ENCODE data around the gene ABHD16B.

ABHD16B gene

DNA sequence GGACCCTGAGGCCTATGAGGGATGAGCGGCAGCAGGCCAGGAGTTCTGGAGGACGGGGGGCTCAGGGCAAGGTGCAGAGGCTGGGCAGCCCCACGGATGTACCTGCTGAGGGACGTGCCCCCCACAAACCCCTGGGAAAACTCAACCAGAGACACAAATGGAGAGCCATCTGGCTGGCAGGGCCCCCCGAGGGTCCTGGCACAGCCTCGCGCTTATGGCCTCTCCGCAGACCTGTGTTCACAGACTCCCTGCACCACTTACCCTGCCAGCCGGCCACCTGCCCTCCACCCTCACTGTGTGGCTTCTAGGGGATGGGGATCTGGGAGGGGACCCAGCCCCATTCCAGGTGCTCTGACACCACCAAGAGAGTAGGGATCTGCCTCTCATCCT lies 26.8 kb upstream of the ABHD16B start:
- Histone ChIP-seq H3K27ac (ENCODE audit: low read depth in 2 of 2, low read length in 2 of 2) (peak overlapping the region; percentile 16 to 42), H3K4me3 (ENCODE audit: low read length in 2 of 2) (no peak overlapping the region), H3K9ac (ENCODE audit: low read depth in 1 of 2, low read length in 2 of 2) (peak overlapping the region in 1 of 2 donors; percentile 33), H3K4me1 (ENCODE audit: control insufficient read depth in 2 of 2, insufficient read depth in 2 of 2, low read length in 2 of 2) (peaks cover 12 to 22% of the 10 kb centered on the region in 2 donors), H3K9me3 (ENCODE audit: control insufficient read depth in 2 of 2, low read length in 2 of 2) (no peaks in the 10 kb centered on the region), H3K27me3 (ENCODE audit: control insufficient read depth in 2 of 2, insufficient read depth in 2 of 2, low read length in 2 of 2) (peaks cover 6 to 9% of the 10 kb centered on the region in 2 donors), H3K36me3 (ENCODE audit: control insufficient read depth in 2 of 2, insufficient read depth in 2 of 2, low read length in 2 of 2) (no peaks in the 10 kb centered on the region)

DNA sequence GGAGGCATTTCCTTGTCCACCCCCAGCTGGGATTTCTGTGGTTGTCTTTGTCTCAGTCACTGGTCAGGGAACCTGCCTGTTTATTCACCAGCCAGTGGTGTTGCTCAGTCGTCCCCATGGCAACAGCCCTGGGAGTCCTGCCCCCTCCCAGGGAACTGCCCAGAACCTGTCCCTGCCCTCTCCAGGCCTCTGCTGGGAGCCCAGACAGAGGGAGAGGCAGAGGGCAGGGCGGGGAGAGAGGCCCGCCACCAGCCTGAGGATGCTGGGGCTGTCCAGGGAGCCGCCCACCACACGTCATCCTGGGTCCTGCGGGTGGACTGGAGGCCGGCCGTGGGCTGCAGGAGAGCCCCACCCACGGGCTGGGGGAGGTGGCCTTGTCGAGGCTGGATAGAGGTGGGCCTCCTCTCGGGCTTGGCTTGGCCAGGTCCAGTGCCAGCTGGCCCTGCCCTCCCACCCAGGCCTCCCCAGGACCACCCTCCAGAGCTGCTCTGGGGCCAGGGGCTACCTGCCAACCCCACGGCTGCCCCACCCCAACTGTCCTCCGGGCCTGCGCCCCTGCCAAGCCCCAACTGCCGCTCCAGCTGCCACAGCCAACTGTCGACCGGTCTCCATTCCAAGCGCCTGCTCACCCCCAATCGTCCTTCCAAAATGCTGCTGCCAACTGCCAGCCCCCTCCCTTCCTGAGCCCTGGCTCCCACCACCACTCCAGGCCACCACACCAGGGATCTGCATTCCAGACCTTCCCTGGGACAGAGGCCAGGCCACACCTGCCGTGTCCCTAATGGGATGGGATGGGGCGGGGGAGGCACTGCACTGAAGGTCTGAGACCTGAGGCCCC lies 26.1 kb upstream of the ABHD16B start:
- peaks cover 0 to 3% of the 10 kb centered on the region in 2 donors for H3K27me3 ChIP-seq (ENCODE audit: control insufficient read depth in 2 of 2, insufficient read depth in 2 of 2, low read length in 2 of 2)
- peak overlapping the region in 1 of 2 donors; percentile 42 for H3K27ac ChIP-seq (ENCODE audit: low read depth in 2 of 2, low read length in 2 of 2)
- H3K9me3 ChIP-seq (ENCODE audit: control insufficient read depth in 2 of 2, low read length in 2 of 2): no peaks in the 10 kb centered on the region
- no peak overlapping the region for H3K4me3 ChIP-seq (ENCODE audit: low read length in 2 of 2)
- H3K9ac ChIP-seq (ENCODE audit: low read depth in 1 of 2, low read length in 2 of 2): no peak overlapping the region
- H3K36me3 ChIP-seq (ENCODE audit: control insufficient read depth in 2 of 2, insufficient read depth in 2 of 2, low read length in 2 of 2): no peaks in the 10 kb centered on the region
- peaks cover 12 to 22% of the 10 kb centered on the region in 2 donors for H3K4me1 ChIP-seq (ENCODE audit: control insufficient read depth in 2 of 2, insufficient read depth in 2 of 2, low read length in 2 of 2)

DNA sequence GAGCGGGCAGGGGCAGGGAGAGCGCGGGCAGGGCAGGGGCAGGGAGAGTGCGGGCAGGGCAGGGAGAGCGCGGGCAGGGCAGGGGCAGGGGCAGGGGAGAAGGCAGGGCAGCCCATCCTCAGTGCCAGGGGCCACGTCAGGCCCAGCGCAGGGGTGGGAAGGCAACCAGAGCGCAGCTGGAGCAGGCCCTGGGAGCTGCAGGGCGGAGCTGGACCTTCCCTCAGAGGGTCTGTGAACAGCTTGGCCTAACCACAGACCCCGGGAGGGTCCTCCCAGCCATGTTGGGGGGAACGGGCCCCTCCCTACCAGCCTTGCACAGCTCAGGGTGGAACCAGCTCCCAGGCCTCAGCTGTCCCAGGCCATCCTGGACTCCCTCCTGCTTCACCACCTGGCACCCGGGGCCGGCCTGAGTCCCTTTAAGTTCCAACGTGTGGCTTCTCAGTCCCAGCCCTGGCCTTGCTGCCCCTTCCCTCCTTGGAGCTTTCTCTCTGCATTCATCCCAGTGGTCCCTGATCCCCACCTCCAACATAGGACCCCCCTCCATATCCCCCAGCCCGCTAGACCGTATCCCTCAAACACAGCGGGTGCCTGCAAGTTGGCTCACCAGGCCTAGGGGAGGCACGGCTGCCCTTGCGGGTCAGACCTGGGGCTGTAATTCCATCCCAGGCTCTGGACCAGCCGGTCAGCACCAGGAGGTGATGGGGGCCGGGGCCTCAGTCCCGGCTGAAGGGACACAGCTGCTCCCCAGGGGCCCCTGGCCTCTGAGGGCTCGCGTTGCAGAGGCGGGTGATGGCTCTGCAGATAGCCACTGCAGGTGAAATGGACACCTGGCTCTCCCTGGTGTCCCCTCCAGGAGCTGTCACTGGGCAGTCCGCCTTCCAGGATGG lies 24.6 kb upstream of the ABHD16B start:
- Histone ChIP-seq H3K36me3 (ENCODE audit: control insufficient read depth in 2 of 2, insufficient read depth in 2 of 2, low read length in 2 of 2) (no peaks in the 10 kb centered on the region), H3K9me3 (ENCODE audit: control insufficient read depth in 2 of 2, low read length in 2 of 2) (no peaks in the 10 kb centered on the region), H3K4me1 (ENCODE audit: control insufficient read depth in 2 of 2, insufficient read depth in 2 of 2, low read length in 2 of 2) (peaks cover 12 to 19% of the 10 kb centered on the region in 2 donors), H3K9ac (ENCODE audit: low read depth in 1 of 2, low read length in 2 of 2) (no peak overlapping the region), H3K4me3 (ENCODE audit: low read length in 2 of 2) (no peak overlapping the region), H3K27ac (ENCODE audit: low read depth in 2 of 2, low read length in 2 of 2) (no peak overlapping the region), H3K27me3 (ENCODE audit: control insufficient read depth in 2 of 2, insufficient read depth in 2 of 2, low read length in 2 of 2) (peaks cover 0 to 3% of the 10 kb centered on the region in 2 donors)

DNA sequence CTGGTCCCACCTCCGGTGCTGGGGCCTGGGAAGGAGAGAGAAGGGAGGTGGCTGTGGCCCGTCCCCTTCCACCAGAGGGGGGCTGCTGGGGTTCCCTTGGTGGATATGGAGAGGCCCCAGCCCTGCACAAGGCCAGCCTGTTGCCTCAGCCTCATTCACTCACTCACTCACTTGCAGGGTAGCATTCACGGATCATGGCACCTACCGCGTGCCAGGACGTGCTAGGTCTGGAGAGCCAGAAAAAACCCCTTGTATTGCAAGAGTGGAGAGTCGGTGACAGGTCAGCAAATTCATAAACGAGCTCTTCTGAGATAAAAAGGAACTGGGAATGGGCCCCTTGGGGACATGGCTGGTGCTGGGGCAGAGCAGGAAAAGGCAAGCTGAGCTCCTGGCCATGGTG lies 23.8 kb upstream of the ABHD16B start:
- H3K4me1 ChIP-seq (ENCODE audit: control insufficient read depth in 2 of 2, insufficient read depth in 2 of 2, low read length in 2 of 2): peaks cover 12 to 16% of the 10 kb centered on the region in 2 donors

DNA sequence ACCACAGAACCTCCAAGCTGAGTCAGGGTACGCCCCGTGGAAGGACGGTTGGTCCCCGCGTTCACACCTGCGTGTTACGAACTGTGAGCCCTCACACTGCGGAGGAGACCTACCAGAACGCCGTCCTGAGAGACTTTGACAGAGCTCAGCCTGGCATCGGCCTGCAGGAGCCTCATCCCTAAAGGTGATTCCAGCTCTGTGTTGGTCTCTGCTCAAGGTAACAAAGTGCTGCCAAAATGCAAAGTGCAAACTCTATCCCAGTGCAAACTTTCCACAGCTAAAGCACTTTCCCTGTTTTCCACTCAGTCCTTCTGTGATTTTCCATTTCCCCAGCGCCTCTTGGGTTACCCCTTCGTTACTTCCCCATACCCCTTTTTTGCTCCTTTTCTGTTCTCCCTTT lies 21.7 kb upstream of the ABHD16B start:
- H3K4me3 ChIP-seq (ENCODE audit: low read length in 2 of 2): no peak overlapping the region
- H3K27ac ChIP-seq (ENCODE audit: low read depth in 2 of 2, low read length in 2 of 2): no peak overlapping the region
- H3K4me1 ChIP-seq (ENCODE audit: control insufficient read depth in 2 of 2, insufficient read depth in 2 of 2, low read length in 2 of 2): peaks cover 1 to 2% of the 10 kb centered on the region in 2 donors
- no peaks in the 10 kb centered on the region for H3K36me3 ChIP-seq (ENCODE audit: control insufficient read depth in 2 of 2, insufficient read depth in 2 of 2, low read length in 2 of 2)
- H3K9ac ChIP-seq (ENCODE audit: low read depth in 1 of 2, low read length in 2 of 2): no peak overlapping the region
- peaks cover 4 to 13% of the 10 kb centered on the region in 2 donors for H3K27me3 ChIP-seq (ENCODE audit: control insufficient read depth in 2 of 2, insufficient read depth in 2 of 2, low read length in 2 of 2)
- H3K9me3 ChIP-seq (ENCODE audit: control insufficient read depth in 2 of 2, low read length in 2 of 2): no peaks in the 10 kb centered on the region

More for the DNA sequence above, 23.8 kb upstream of the ABHD16B start:
- no peak overlapping the region for H3K4me3 ChIP-seq (ENCODE audit: low read length in 2 of 2)
- peaks cover under 1 to 3% of the 10 kb centered on the region in 2 donors for H3K27me3 ChIP-seq (ENCODE audit: control insufficient read depth in 2 of 2, insufficient read depth in 2 of 2, low read length in 2 of 2)
- H3K36me3 ChIP-seq (ENCODE audit: control insufficient read depth in 2 of 2, insufficient read depth in 2 of 2, low read length in 2 of 2): no peaks in the 10 kb centered on the region
- H3K9me3 ChIP-seq (ENCODE audit: control insufficient read depth in 2 of 2, low read length in 2 of 2): no peaks in the 10 kb centered on the region
- no peak overlapping the region for H3K9ac ChIP-seq (ENCODE audit: low read depth in 1 of 2, low read length in 2 of 2)
- no peak overlapping the region for H3K27ac ChIP-seq (ENCODE audit: low read depth in 2 of 2, low read length in 2 of 2)

DNA sequence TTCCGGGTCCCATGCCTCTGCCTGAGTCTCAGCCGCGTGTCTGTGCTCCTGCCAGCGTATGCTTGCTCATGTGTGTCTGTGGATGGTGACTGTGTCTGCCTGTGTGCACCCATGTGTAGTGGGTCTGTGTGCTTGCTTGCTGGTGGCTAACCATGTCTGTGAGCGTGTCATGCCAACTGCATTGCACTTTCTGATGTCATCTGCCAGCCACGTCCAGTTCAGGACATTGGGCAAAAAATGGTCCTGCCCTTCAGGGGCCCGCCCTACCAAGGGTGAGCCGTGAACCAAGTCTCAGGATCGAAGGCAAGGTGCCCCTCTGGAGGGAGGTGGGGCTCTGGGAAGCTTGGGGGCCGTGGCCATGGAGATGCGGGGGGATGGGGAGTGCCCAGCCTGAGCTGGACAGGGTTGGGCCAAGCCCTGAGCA lies 20.9 kb upstream of the ABHD16B start:
- no peaks in the 10 kb centered on the region for H3K36me3 ChIP-seq (ENCODE audit: control insufficient read depth in 2 of 2, insufficient read depth in 2 of 2, low read length in 2 of 2)
- H3K27ac ChIP-seq (ENCODE audit: low read depth in 2 of 2, low read length in 2 of 2): no peak overlapping the region
- H3K9ac ChIP-seq (ENCODE audit: low read depth in 1 of 2, low read length in 2 of 2): no peak overlapping the region
- no peaks in the 10 kb centered on the region for H3K4me1 ChIP-seq (ENCODE audit: control insufficient read depth in 2 of 2, insufficient read depth in 2 of 2, low read length in 2 of 2)
- H3K4me3 ChIP-seq (ENCODE audit: low read length in 2 of 2): no peak overlapping the region
- peaks cover 11 to 19% of the 10 kb centered on the region in 2 donors for H3K27me3 ChIP-seq (ENCODE audit: control insufficient read depth in 2 of 2, insufficient read depth in 2 of 2, low read length in 2 of 2)
- H3K9me3 ChIP-seq (ENCODE audit: control insufficient read depth in 2 of 2, low read length in 2 of 2): no peaks in the 10 kb centered on the region

DNA sequence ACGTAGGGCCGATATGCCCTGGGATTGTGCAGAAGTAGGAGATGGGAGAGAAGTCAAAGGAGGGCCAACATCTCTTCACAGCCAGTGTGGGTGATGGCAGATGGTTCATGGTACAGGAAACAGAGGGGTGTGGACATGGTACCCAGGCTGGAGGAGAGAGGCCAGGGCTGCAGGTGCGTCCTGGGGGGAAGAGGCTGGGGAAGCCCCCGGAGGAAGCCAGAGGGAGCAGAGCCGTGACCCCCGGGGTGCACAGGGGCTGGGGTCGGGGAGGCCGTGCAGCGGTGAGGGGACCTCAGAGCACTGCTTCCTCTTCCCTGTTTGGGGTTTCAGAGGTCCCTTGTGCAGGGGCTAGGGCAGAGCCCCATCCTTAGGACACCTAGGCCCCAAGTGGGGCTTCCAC lies 19.0 kb upstream of the ABHD16B start:
- Histone ChIP-seq H3K4me1 (ENCODE audit: control insufficient read depth in 2 of 2, insufficient read depth in 2 of 2, low read length in 2 of 2) (peaks cover 3 to 4% of the 10 kb centered on the region in 2 donors), H3K36me3 (ENCODE audit: control insufficient read depth in 2 of 2, insufficient read depth in 2 of 2, low read length in 2 of 2) (no peaks in the 10 kb centered on the region), H3K9me3 (ENCODE audit: control insufficient read depth in 2 of 2, low read length in 2 of 2) (no peaks in the 10 kb centered on the region), H3K9ac (ENCODE audit: low read depth in 1 of 2, low read length in 2 of 2) (no peak overlapping the region), H3K27me3 (ENCODE audit: control insufficient read depth in 2 of 2, insufficient read depth in 2 of 2, low read length in 2 of 2) (peaks cover 19 to 29% of the 10 kb centered on the region in 2 donors), H3K4me3 (ENCODE audit: low read length in 2 of 2) (no peak overlapping the region), H3K27ac (ENCODE audit: low read depth in 2 of 2, low read length in 2 of 2) (no peak overlapping the region)

DNA sequence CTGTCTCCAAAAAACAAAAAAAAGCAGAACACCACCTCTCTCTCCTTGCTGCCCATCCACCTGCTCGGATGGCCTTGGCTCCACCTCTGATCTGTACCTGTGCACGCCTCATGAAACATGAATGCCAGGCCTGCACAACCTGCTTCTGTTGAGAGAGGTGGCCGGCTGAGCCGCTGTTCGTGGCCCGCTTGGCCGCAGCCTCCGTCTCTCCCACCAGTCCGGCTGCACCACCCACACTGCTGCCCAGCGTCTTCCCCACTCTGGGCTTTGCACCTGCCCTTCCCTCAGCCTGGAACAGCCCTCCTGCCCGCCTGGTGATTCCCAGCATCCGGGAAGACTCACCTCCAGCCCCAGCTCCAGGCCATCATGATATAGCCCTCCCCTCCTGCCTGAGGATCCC lies 18.1 kb upstream of the ABHD16B start:
- no peak overlapping the region for H3K9ac ChIP-seq (ENCODE audit: low read depth in 1 of 2, low read length in 2 of 2)
- H3K9me3 ChIP-seq (ENCODE audit: control insufficient read depth in 2 of 2, low read length in 2 of 2): no peaks in the 10 kb centered on the region
- H3K4me3 ChIP-seq (ENCODE audit: low read length in 2 of 2): no peak overlapping the region
- peaks cover 4 to 5% of the 10 kb centered on the region in 2 donors for H3K4me1 ChIP-seq (ENCODE audit: control insufficient read depth in 2 of 2, insufficient read depth in 2 of 2, low read length in 2 of 2)
- H3K36me3 ChIP-seq (ENCODE audit: control insufficient read depth in 2 of 2, insufficient read depth in 2 of 2, low read length in 2 of 2): no peaks in the 10 kb centered on the region
- H3K27me3 ChIP-seq (ENCODE audit: control insufficient read depth in 2 of 2, insufficient read depth in 2 of 2, low read length in 2 of 2): peaks cover 21 to 29% of the 10 kb centered on the region in 2 donors
- H3K27ac ChIP-seq (ENCODE audit: low read depth in 2 of 2, low read length in 2 of 2): no peak overlapping the region

DNA sequence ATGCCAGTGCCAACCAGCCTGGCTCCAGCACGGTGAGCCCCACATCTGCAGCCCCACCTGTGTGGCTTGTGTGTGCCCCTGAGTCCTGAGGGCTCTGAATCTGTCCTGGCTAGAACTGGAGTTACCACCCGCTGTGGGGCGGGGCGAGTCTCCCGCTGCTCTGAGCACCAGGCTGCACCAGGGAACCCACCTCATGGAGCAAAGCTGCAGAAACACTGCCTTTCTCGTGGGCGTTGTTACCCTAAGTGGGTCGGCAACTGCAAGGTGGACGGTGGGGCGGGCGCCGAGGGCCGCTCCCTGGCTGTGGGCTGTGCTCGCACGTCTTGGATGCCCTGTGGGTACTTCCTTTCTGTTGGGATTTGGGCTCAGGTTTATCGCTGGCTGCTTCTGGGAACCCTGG lies 17.5 kb upstream of the ABHD16B start:
- peaks cover 21 to 29% of the 10 kb centered on the region in 2 donors for H3K27me3 ChIP-seq (ENCODE audit: control insufficient read depth in 2 of 2, insufficient read depth in 2 of 2, low read length in 2 of 2)
- no peak overlapping the region for H3K4me3 ChIP-seq (ENCODE audit: low read length in 2 of 2)
- peaks cover 4 to 5% of the 10 kb centered on the region in 2 donors for H3K4me1 ChIP-seq (ENCODE audit: control insufficient read depth in 2 of 2, insufficient read depth in 2 of 2, low read length in 2 of 2)
- no peaks in the 10 kb centered on the region for H3K36me3 ChIP-seq (ENCODE audit: control insufficient read depth in 2 of 2, insufficient read depth in 2 of 2, low read length in 2 of 2)
- H3K9ac ChIP-seq (ENCODE audit: low read depth in 1 of 2, low read length in 2 of 2): no peak overlapping the region
- H3K27ac ChIP-seq (ENCODE audit: low read depth in 2 of 2, low read length in 2 of 2): no peak overlapping the region
- H3K9me3 ChIP-seq (ENCODE audit: control insufficient read depth in 2 of 2, low read length in 2 of 2): no peaks in the 10 kb centered on the region

DNA sequence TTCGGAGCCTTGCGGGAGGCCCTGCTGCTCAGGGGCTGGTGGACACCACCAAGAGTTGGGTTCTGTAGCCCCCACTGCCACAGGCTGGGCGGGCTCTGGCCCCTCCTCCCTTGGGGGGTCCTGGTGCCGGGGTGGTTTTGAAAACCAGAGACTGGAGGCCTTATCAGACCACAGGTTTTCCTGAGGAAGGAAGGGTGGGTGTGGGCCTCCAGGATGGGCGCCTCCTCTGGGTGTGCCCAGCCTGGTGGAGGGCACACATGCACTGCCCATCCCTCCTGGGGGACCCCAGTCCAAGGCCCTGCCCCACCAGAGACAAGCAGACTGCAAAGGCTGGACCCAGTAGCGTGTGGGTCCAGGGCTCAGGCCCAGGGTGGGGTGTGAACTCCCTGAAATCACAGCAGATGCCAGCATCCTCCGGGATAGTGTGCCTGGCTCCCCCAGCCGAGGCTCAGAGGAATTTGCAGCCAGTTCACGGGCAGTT lies 16.7 kb upstream of the ABHD16B start:
- H3K9me3 ChIP-seq (ENCODE audit: control insufficient read depth in 2 of 2, low read length in 2 of 2): no peaks in the 10 kb centered on the region
- peaks cover 21 to 29% of the 10 kb centered on the region in 2 donors for H3K27me3 ChIP-seq (ENCODE audit: control insufficient read depth in 2 of 2, insufficient read depth in 2 of 2, low read length in 2 of 2)
- peaks cover 4 to 5% of the 10 kb centered on the region in 2 donors for H3K4me1 ChIP-seq (ENCODE audit: control insufficient read depth in 2 of 2, insufficient read depth in 2 of 2, low read length in 2 of 2)
- no peak overlapping the region for H3K9ac ChIP-seq (ENCODE audit: low read depth in 1 of 2, low read length in 2 of 2)
- no peak overlapping the region for H3K4me3 ChIP-seq (ENCODE audit: low read length in 2 of 2)
- H3K27ac ChIP-seq (ENCODE audit: low read depth in 2 of 2, low read length in 2 of 2): no peak overlapping the region
- H3K36me3 ChIP-seq (ENCODE audit: control insufficient read depth in 2 of 2, insufficient read depth in 2 of 2, low read length in 2 of 2): no peaks in the 10 kb centered on the region
